Endothelial cell of hepatic sinusoid (primary cell): Measurements from ENCODE around the gene CHRNB2.

ENCODE experiments used
- in situ Hi-C: cut with HindIII; loops from 2 replicates; pipeline ENCODE4 v1.10.0; 2017; ENCODE audit warnings: low sequenced_read_pairs

CHRNB2 gene

GRCh38 chr1:154551474-154551873, 16.1 kb upstream of the CHRNB2 start:
- in situ Hi-C loops: no loop called here

GRCh38 chr1:154552036-154552435, 15.5 kb upstream of the CHRNB2 start:
- in situ Hi-C loops: no loop called here

GRCh38 chr1:154553056-154554030, 14.2 kb upstream of the CHRNB2 start:
- in situ Hi-C loops: no loop called here

- in situ Hi-C loops: loop anchor here (5.0 kb wide), 1 partner anchor 74 kb away; no protein-coding TSS in a partner anchor
These were observed 11.2 kb upstream of the CHRNB2 start for GRCh38 chr1:154556422-154556821.

- in situ Hi-C loops: loop anchor here (5.0 kb wide), 1 partner anchor 75 kb away; no protein-coding TSS in a partner anchor
These were observed 10.2 kb upstream of the CHRNB2 start for GRCh38 chr1:154557248-154557938.

GRCh38 chr1:154557939-154558719, 9.4 kb upstream of the CHRNB2 start, which contains the start of gene UBE2Q1:
Gene UBE2Q1 (minus strand): TSS chr1:154558662. CDS start chr1:154558553, 109 bp downstream.
- in situ Hi-C loops: loop anchor here (5.0 kb wide), 1 partner anchor 76 kb away; no protein-coding TSS in a partner anchor

- in situ Hi-C loops: loop anchor here (5.0 kb wide), 1 partner anchor 77 kb away; no protein-coding TSS in a partner anchor
These were observed 8.7 kb upstream of the CHRNB2 start for GRCh38 chr1:154558720-154559465.

GRCh38 chr1:154559466-154560044, 8.0 kb upstream of the CHRNB2 start:
- in situ Hi-C loops: loop anchor here (5.0 kb wide), 1 partner anchor 77 kb away; no protein-coding TSS in a partner anchor

GRCh38 chr1:154565876-154566275, 1.7 kb upstream of the CHRNB2 start:
- in situ Hi-C loops: no loop called here

- in situ Hi-C loops: no loop called here
These were observed 708 bp downstream of the CHRNB2 start for GRCh38 chr1:154568157-154568815.

GRCh38 chr1:154571244-154571963, 3.8 kb downstream of the CHRNB2 start:
- in situ Hi-C loops: no loop called here

GRCh38 chr1:154571964-154572288, 4.3 kb downstream of the CHRNB2 start:
- in situ Hi-C loops: no loop called here

GRCh38 chr1:154572468-154573167, 5.0 kb downstream of the CHRNB2 start:
- in situ Hi-C loops: no loop called here

GRCh38 chr1:154573168-154573510, 5.6 kb downstream of the CHRNB2 start:
- in situ Hi-C loops: no loop called here

GRCh38 chr1:154574716-154575115, 7.1 kb downstream of the CHRNB2 start:
- in situ Hi-C loops: no loop called here

- in situ Hi-C loops: no loop called here
These were observed 7.8 kb downstream of the CHRNB2 start for GRCh38 chr1:154575147-154575927.

- in situ Hi-C loops: no loop called here
These were observed 8.5 kb downstream of the CHRNB2 start for GRCh38 chr1:154575951-154576566.
